ENCODE data around the gene EZH1.
"Not testable (repeated sequence)": the region's sequence is repeated elsewhere in the genome, so short reads cannot be mapped to it uniquely, and the experiment has no call there.

EZH1 gene

GRCh38 chr17:42665581-42666001, 79.2 kb downstream of the EZH1 start:
- DNase-seq = no peak

GRCh38 chr17:42660692-42661345, 84.0 kb downstream of the EZH1 start:
- DNase-seq = no peak

- DNase-seq = not testable (repeated sequence)
Measured at GRCh38 chr17:42659932-42660274, 84.9 kb downstream of the EZH1 start.

- DNase-seq = peak; percentile 81
Measured at GRCh38 chr17:42659079-42659931, 85.5 kb downstream of the EZH1 start, which contains the start of gene TUBG2. TUBG2 (plus strand) TSS chr17:42659284; CDS start chr17:42659504, 220 bp downstream.

- DNase-seq = no peak
Measured at GRCh38 chr17:42657824-42658588, 86.8 kb downstream of the EZH1 start.

GRCh38 chr17:42655528-42655927, 89.3 kb downstream of the EZH1 start:
- no peak for DNase-seq

- DNase-seq = no peak
Measured at GRCh38 chr17:42653179-42654124, 91.4 kb downstream of the EZH1 start.

- no peak for DNase-seq
Measured at GRCh38 chr17:42651392-42651791, 93.4 kb downstream of the EZH1 start.
